ENCODE measurements around the gene CDR2.

Gene CDR2

GRCh38 chr16:22364241-22364640, 10.2 kb downstream of the CDR2 start:
- Histone ChIP-seq H3K4me1 (ENCODE audit: control insufficient read depth, insufficient read depth, low read length) (peaks cover 14% of the 10 kb centered on the region), H3K27ac (ENCODE audit: low read depth, low read length) (no peak overlapping the region), H3K9me3 (ENCODE audit: control insufficient read depth, insufficient read depth, low read length) (no peaks in the 10 kb centered on the region), H3K9ac (ENCODE audit: low read depth, low read length) (no peak overlapping the region), H3K4me3 (ENCODE audit: low read depth, low read length) (no peak overlapping the region), H3K36me3 (ENCODE audit: control insufficient read depth, insufficient read depth, low read length) (peaks cover 46% of the 10 kb centered on the region), H3K27me3 (ENCODE audit: control insufficient read depth, insufficient read depth, low read length) (no peaks in the 10 kb centered on the region)

- peaks cover 49% of the 10 kb centered on the region for H3K36me3 ChIP-seq (ENCODE audit: control insufficient read depth, insufficient read depth, low read length)
- H3K27me3 ChIP-seq (ENCODE audit: control insufficient read depth, insufficient read depth, low read length) = no peaks in the 10 kb centered on the region
- H3K4me3 ChIP-seq (ENCODE audit: low read depth, low read length) = no peak overlapping the region
- H3K4me1 ChIP-seq (ENCODE audit: control insufficient read depth, insufficient read depth, low read length) = peaks cover 20% of the 10 kb centered on the region
- no peak overlapping the region for H3K9ac ChIP-seq (ENCODE audit: low read depth, low read length)
- H3K9me3 ChIP-seq (ENCODE audit: control insufficient read depth, insufficient read depth, low read length) = no peaks in the 10 kb centered on the region
- no peak overlapping the region for H3K27ac ChIP-seq (ENCODE audit: low read depth, low read length)
These were observed 13.3 kb downstream of the CDR2 start for GRCh38 chr16:22360963-22361659.

- Histone ChIP-seq H3K27ac (ENCODE audit: low read depth, low read length) (no peak overlapping the region), H3K27me3 (ENCODE audit: control insufficient read depth, insufficient read depth, low read length) (no peaks in the 10 kb centered on the region), H3K4me3 (ENCODE audit: low read depth, low read length) (no peak overlapping the region), H3K9ac (ENCODE audit: low read depth, low read length) (no peak overlapping the region), H3K36me3 (ENCODE audit: control insufficient read depth, insufficient read depth, low read length) (peaks cover 43% of the 10 kb centered on the region), H3K9me3 (ENCODE audit: control insufficient read depth, insufficient read depth, low read length) (no peaks in the 10 kb centered on the region), H3K4me1 (ENCODE audit: control insufficient read depth, insufficient read depth, low read length) (peaks cover 20% of the 10 kb centered on the region)
These were observed 14.7 kb downstream of the CDR2 start for GRCh38 chr16:22359679-22360078.

GRCh38 chr16:22358000-22358399, 16.4 kb downstream of the CDR2 start:
- H3K4me3 ChIP-seq (ENCODE audit: low read depth, low read length) = no peak overlapping the region
- peaks cover 33% of the 10 kb centered on the region for H3K4me1 ChIP-seq (ENCODE audit: control insufficient read depth, insufficient read depth, low read length)
- peaks cover 30% of the 10 kb centered on the region for H3K36me3 ChIP-seq (ENCODE audit: control insufficient read depth, insufficient read depth, low read length)
- no peaks in the 10 kb centered on the region for H3K9me3 ChIP-seq (ENCODE audit: control insufficient read depth, insufficient read depth, low read length)
- H3K9ac ChIP-seq (ENCODE audit: low read depth, low read length) = no peak overlapping the region
- peak overlapping the region; percentile 30 for H3K27ac ChIP-seq (ENCODE audit: low read depth, low read length)
- H3K27me3 ChIP-seq (ENCODE audit: control insufficient read depth, insufficient read depth, low read length) = no peaks in the 10 kb centered on the region

GRCh38 chr16:22357635-22357971, 16.8 kb downstream of the CDR2 start:
- H3K36me3 ChIP-seq (ENCODE audit: control insufficient read depth, insufficient read depth, low read length) = peaks cover 29% of the 10 kb centered on the region
- H3K27me3 ChIP-seq (ENCODE audit: control insufficient read depth, insufficient read depth, low read length) = no peaks in the 10 kb centered on the region
- peak overlapping the region; percentile 30 for H3K27ac ChIP-seq (ENCODE audit: low read depth, low read length)
- H3K4me3 ChIP-seq (ENCODE audit: low read depth, low read length) = no peak overlapping the region
- no peak overlapping the region for H3K9ac ChIP-seq (ENCODE audit: low read depth, low read length)
- peaks cover 37% of the 10 kb centered on the region for H3K4me1 ChIP-seq (ENCODE audit: control insufficient read depth, insufficient read depth, low read length)
- H3K9me3 ChIP-seq (ENCODE audit: control insufficient read depth, insufficient read depth, low read length) = no peaks in the 10 kb centered on the region

GRCh38 chr16:22356930-22357634, 17.3 kb downstream of the CDR2 start:
- peak overlapping the region; percentile 39 for H3K27ac ChIP-seq (ENCODE audit: low read depth, low read length)
- peaks cover 40% of the 10 kb centered on the region for H3K4me1 ChIP-seq (ENCODE audit: control insufficient read depth, insufficient read depth, low read length)
- H3K9ac ChIP-seq (ENCODE audit: low read depth, low read length) = no peak overlapping the region
- peaks cover 25% of the 10 kb centered on the region for H3K36me3 ChIP-seq (ENCODE audit: control insufficient read depth, insufficient read depth, low read length)
- no peak overlapping the region for H3K4me3 ChIP-seq (ENCODE audit: low read depth, low read length)
- H3K9me3 ChIP-seq (ENCODE audit: control insufficient read depth, insufficient read depth, low read length) = no peaks in the 10 kb centered on the region
- no peaks in the 10 kb centered on the region for H3K27me3 ChIP-seq (ENCODE audit: control insufficient read depth, insufficient read depth, low read length)

GRCh38 chr16:22355487-22355908, 18.9 kb downstream of the CDR2 start:
- peaks cover 35% of the 10 kb centered on the region for H3K4me1 ChIP-seq (ENCODE audit: control insufficient read depth, insufficient read depth, low read length)
- no peaks in the 10 kb centered on the region for H3K9me3 ChIP-seq (ENCODE audit: control insufficient read depth, insufficient read depth, low read length)
- H3K27me3 ChIP-seq (ENCODE audit: control insufficient read depth, insufficient read depth, low read length) = no peaks in the 10 kb centered on the region
- no peak overlapping the region for H3K9ac ChIP-seq (ENCODE audit: low read depth, low read length)
- H3K36me3 ChIP-seq (ENCODE audit: control insufficient read depth, insufficient read depth, low read length) = peaks cover 28% of the 10 kb centered on the region
- H3K4me3 ChIP-seq (ENCODE audit: low read depth, low read length) = no peak overlapping the region
- peak overlapping the region; percentile 0 for H3K27ac ChIP-seq (ENCODE audit: low read depth, low read length)

GRCh38 chr16:22353933-22354541, 20.4 kb downstream of the CDR2 start:
- Histone ChIP-seq H3K9ac (ENCODE audit: low read depth, low read length) (peak overlapping the region; percentile 42; the same call in 1 of the 2 replicates), H3K4me3 (ENCODE audit: low read depth, low read length) (peak overlapping the region; percentile 7; the same call in 1 of the 2 replicates), H3K27me3 (ENCODE audit: control insufficient read depth, insufficient read depth, low read length) (no peaks in the 10 kb centered on the region), H3K4me1 (ENCODE audit: control insufficient read depth, insufficient read depth, low read length) (peaks cover 31% of the 10 kb centered on the region), H3K9me3 (ENCODE audit: control insufficient read depth, insufficient read depth, low read length) (no peaks in the 10 kb centered on the region), H3K27ac (ENCODE audit: low read depth, low read length) (peak overlapping the region; percentile 98), H3K36me3 (ENCODE audit: control insufficient read depth, insufficient read depth, low read length) (peaks cover 40% of the 10 kb centered on the region)

- H3K9me3 ChIP-seq (ENCODE audit: control insufficient read depth, insufficient read depth, low read length) = no peaks in the 10 kb centered on the region
- H3K9ac ChIP-seq (ENCODE audit: low read depth, low read length) = peak overlapping the region; percentile 48; the same call in 1 of the 2 replicates
- peak overlapping the region; percentile 7; the same call in 1 of the 2 replicates for H3K4me3 ChIP-seq (ENCODE audit: low read depth, low read length)
- H3K36me3 ChIP-seq (ENCODE audit: control insufficient read depth, insufficient read depth, low read length) = peaks cover 45% of the 10 kb centered on the region
- peak overlapping the region; percentile 98 for H3K27ac ChIP-seq (ENCODE audit: low read depth, low read length)
- peaks cover 29% of the 10 kb centered on the region for H3K4me1 ChIP-seq (ENCODE audit: control insufficient read depth, insufficient read depth, low read length)
- no peaks in the 10 kb centered on the region for H3K27me3 ChIP-seq (ENCODE audit: control insufficient read depth, insufficient read depth, low read length)
These were observed 21.1 kb downstream of the CDR2 start for GRCh38 chr16:22353191-22353919.

- Histone ChIP-seq H3K27ac (ENCODE audit: low read depth, low read length) (peak overlapping the region; percentile 98), H3K9me3 (ENCODE audit: control insufficient read depth, insufficient read depth, low read length) (no peaks in the 10 kb centered on the region), H3K4me3 (ENCODE audit: low read depth, low read length) (no peak overlapping the region), H3K9ac (ENCODE audit: low read depth, low read length) (peak overlapping the region; percentile 48; the same call in 1 of the 2 replicates), H3K4me1 (ENCODE audit: control insufficient read depth, insufficient read depth, low read length) (peaks cover 23% of the 10 kb centered on the region), H3K36me3 (ENCODE audit: control insufficient read depth, insufficient read depth, low read length) (peaks cover 46% of the 10 kb centered on the region), H3K27me3 (ENCODE audit: control insufficient read depth, insufficient read depth, low read length) (no peaks in the 10 kb centered on the region)
These were observed 21.7 kb downstream of the CDR2 start for GRCh38 chr16:22352723-22353122.
